GM21786 (cell line): ENCODE data around the gene TYMS.

Source experiments
- ATAC-seq: cut with Tn5 transposase; IDR thresholded peaks from one replicate; pipeline ENCODE4 v1.9.1; 2021; ENCODE audit not compliant: unreplicated experiment

Gene TYMS

DNA sequence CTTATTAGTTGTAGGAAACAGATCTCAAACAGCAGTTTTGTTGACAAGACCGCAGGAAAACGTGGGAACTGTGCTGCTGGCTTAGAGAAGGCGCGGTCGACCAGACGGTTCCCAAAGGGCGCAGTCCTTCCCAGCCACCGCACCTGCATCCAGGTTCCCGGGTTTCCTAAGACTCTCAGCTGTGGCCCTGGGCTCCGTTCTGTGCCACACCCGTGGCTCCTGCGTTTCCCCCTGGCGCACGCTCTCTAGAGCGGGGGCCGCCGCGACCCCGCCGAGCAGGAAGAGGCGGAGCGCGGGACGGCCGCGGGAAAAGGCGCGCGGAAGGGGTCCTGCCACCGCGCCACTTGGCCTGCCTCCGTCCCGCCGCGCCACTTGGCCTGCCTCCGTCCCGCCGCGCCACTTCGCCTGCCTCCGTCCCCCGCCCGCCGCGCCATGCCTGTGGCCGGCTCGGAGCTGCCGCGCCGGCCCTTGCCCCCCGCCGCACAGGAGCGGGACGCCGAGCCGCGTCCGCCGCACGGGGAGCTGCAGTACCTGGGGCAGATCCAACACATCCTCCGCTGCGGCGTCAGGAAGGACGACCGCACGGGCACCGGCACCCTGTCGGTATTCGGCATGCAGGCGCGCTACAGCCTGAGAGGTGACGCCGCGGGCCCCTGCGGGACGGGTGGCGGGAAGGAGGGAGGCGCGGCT lies at the start of gene TYMS:
TSS of gene TYMS (plus strand) at position 343 of the 690 bp plus-strand sequence. CDS start at position 433, 90 bp downstream.
- ATAC-seq: peak; percentile 39

DNA sequence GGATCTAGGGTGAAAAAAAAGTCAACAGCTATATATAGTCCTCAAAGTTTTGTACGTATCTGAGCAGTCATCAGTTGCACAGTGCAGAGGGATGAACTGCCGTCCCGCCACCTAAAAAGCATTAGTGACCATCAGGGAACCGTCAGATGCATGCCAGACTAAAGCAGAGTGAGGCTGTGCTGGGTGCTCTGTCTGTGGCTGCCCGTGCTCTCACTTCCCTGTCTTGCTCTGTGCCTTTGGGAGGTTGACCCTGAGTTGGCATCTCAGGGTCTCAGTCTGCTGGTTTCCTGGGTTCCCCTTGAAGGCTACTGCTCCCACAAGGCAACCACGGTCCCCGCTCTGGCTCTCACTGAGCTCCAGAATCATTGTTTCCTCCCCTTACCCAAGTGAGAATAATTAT lies 49.5 kb upstream of the TYMS start:
- no peak for ATAC-seq

DNA sequence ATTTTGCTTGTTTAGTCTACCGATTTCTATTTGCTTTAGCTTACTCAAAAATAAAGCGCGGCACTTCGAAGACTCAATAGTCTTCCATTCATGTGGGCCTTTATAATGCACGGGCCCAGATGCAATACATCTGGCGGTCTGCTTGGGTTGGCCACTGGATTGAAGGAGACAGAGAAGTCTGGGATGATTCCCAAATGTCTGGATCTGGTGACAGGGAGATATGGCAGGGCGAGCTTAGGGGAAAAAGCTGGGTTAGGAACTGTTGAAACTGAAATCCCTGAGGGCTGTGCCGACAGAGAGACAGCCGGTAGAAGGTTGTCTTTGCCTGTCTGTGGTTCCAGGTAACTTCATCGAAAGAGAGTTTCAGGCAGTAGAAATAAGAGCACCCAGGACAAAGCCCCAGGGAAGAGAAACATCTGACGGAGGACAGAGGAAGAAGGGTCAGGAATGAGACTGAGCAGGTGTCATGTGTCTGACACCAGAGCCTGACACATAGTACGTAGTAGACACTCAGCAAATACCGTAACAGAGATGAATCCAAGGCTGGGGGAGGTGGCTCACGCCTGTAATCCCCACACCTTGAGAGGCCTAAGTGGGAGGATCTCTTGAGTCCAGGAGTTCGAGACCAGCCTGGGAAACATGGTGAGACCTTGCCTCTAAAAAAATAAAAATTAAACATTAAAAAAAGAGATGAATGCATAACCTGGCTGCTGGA lies 47.1 kb upstream of the TYMS start:
- no peak for ATAC-seq

DNA sequence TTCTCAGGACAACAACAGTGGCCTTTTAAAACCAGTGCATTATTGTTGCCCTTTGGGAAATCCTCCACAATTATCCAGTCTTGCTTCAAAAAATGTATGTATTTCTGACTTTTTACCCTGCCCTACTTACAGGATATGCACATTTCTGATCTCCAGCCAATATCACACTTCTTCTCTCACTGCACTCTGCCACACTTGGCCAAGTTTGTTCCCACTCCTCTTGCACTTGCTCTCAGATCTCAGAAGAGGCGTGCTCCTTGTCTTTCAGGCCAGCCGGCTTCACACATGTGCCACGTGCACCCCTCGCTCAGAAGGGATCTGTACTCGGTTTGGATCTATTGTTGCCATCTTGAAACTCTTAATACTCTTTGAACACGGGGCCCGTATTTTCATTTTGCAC lies 45.3 kb upstream of the TYMS start:
- ATAC-seq: no peak

DNA sequence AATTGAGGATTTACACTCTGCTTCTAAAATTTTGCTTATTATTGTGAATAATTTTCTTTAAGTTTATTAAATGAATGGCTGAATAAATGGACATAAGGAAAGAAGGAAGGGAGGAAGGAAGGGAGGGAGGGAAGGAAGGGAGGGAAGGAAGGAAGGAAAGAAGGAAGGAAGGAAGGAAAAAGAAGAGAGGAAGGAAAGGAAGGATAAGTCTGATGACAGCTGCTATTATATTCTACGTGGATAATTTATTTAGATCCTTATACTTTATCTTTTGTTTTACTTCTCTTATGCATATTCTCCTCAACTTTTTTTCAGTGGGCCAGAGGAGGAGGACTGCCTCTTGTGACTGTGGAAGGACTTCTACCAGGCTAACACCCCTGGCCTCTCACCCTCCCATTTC lies 43.3 kb upstream of the TYMS start:
- no peak for ATAC-seq

DNA sequence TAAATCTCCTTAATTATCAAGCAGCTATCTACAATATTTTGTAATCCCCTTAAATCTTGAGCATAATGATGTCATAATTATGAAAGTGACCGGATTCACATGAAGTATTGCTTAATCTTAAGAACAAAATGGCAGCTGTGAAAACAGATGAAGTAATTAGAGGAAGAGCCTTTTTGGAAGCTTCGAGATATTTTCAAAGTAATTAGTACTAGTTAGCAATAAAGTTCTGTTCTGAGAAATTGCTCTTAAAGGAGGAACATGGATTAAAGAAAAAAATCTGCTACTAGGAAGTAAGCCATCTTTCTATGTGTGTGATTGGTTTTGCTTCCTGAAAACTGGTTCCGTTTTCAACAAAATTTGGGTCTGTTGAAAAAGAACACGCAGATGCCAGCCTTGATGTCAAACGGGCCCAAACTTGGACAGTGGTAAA lies 42.3 kb upstream of the TYMS start:
- no peak for ATAC-seq

DNA sequence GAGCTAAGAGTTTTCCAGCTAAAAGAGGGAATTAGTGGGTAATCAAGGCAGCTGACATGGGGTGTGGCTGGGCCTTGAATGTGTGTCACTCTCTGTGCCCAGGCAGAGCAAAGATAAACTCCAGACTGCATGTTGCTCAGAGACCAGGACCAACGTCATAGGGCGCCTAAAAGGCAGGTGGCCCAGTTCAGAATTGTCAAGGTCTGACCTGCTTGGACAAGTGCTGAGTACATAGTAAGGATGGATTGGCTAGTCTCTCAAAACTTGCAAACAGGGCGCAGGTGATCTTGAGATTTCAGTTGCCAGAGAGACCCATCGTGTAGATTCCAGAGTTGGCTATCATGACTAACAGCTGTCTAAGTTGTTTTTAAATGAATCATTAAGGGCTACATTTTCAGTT lies 41.7 kb upstream of the TYMS start:
- ATAC-seq: no peak

DNA sequence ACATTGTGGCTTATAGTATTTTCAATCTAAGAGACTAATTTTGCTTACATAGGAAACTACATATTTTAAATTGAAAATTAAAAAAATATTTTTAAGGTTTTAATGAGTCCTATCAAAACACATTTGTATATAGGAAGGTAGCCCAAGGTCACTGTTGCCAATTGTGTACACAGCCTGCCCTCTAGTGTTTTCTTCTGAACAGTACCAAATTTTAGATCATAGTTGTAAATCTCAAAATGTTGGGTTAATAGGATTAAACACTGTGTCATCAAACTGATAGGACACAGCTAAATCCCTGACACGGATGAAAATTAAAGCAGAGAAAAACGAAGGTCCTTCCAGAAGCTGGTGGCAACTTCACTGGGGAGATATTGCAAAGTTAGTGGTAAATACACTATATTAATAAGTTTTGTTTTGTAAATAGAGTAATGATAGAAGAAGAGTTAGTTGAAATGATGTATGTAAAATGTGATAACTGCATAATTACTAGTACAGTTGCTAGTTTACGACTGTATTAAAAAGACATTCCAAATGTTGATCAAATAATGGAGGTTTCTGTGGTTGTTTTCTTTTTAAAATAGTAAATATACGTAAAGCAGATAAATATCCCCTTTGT lies 41.0 kb upstream of the TYMS start:
- ATAC-seq: no peak

DNA sequence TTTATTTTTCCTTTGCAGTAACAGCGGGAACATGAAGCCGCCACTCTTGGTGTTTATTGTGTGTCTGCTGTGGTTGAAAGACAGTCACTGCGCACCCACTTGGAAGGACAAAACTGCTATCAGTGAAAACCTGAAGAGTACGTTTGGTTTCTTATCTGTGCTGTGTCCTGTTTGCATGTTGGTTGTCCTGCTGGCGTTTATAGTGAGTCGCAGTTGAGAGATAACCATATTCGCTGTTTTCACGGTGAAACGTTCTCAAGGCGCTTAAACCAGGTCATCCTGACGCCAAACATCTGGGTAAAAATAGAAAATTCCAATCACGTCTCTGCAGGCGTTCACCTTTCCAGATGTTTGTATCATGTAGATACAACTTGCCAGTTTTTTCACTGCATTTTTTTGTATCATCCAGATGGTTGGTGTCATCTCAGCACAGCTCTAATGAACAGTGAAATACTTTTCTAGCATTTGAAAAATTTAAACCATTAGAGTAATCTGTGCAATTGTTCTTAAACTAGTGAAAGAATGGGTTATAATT lies 39.4 kb upstream of the TYMS start:
- ATAC-seq: no peak

DNA sequence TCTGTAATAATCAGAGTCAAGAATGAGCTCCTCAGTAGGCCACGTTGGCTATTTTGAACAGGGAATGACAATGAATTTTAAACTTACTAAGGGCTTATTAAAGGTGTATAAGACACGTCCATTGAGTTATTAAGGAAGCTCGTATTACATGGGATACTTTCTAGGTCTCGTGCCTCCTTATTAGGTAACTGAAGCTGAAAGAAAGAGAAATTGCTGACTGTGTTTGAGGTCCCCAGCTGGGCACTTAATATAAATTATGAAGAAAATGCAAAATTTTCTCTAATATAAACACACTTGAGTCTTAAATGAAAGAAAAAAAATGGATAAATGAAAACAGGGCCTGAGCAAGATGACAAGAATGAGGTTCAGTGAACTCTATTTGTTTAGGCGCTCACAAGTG lies 38.8 kb upstream of the TYMS start:
- no peak for ATAC-seq

DNA sequence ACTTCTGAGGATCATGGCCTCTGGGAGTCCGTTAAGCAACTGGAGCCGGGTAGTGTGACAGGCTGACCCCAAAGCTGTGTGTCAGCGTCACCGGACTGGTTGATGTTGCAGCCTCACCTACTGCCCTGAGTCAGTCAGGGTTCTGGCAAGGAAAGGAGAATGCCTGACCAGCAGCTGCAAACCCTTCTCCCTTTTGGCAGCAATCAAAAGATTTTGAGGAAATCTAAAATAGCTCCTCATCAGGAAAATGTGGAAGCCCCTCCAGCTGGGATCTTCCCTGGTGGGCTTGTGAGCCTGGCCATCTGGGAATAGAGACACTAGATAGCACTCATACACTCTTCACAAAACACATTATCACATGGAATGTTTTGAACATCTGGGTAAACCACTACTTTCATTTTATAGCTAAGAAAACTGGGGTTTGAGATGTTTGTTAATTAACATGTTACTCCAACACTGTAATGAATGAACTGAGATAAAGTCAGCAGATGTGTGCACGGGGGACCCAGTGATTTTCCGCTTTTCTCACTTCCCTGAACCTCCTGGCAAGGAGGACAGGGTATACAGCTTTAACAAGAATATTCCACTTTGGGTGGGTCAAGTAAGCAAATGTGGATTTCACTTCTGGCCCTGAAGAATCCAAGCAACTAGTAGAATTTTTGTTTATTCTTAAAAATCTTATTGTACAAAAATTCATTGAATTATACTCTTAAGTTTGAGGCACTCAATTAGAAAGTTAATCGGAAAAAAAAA lies 36.0 kb upstream of the TYMS start:
- ATAC-seq: no peak

DNA sequence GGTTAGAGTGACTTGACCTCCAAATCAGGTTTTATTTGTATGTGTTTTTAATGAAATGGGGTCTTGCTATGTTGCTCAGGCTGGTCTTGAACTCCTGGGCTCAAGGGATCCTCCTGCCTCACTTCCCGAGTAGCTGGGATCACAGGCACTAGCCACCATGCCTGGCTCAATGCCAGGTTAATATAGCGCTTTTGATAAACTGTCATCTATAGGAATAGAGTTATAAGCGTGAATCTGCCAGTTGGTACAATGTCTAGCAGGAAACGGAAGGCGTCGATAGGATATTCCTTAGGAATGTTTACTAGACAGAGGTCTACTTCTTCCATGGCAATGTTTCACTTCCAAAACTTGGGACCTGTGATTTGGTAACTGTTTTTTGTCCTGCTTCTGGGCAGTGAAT lies 35.2 kb upstream of the TYMS start:
- ATAC-seq: no peak

DNA sequence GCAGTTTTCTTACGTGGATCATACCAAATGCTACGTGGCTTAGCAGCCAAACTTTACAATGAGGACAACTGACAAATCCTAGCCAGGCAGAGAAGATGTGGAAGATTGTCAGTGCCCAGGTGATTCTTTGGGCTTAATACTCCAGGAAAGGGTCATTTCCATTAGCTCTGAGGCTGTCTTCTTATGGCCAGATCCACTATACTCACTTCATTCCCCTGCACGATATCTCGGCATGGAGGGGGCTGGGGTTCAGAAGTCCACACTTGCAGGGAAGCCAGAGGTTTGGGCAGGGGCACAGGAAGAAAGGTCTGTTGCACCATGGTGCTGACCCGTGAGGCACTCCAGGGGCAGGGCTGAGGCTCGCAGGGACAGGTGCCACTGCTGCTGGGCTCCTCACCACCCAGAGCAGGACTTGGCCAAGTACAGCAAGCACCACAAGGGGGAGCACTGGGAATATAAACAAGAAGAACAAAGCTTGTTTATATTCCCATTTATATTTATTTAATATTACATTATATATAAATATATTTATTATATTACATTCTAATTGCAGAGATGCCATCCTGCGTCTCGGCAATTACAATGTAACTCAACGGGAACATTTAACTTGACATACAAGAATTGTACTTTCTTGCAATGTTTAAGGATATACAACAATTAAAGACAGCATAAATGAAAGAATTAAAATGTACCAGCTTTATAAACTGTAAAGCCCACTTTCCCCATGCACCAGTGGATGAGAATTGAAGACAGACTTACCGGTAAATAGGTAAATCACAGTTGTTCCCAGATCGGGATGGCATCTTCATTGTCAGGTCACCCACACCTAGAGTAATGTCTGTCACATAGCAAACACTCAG lies 33.5 kb upstream of the TYMS start:
- ATAC-seq: no peak

DNA sequence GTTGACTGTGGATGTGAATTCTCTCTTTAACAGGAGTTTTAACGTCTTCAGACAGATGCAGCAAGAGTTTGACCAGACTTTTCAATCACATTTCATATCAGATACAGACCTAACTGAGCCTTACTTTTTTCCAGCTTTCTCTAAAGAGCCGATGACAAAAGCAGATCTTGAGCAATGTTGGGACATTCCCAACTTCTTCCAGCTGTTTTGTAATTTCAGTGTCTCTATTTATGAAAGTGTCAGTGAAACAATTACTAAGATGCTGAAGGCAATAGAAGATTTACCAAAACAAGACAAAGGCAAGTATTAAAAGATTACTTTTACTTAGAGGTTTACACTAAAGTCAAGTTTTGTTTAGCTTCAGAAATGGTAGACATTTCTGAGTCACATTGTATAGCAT lies 30.2 kb upstream of the TYMS start:
- no peak for ATAC-seq

DNA sequence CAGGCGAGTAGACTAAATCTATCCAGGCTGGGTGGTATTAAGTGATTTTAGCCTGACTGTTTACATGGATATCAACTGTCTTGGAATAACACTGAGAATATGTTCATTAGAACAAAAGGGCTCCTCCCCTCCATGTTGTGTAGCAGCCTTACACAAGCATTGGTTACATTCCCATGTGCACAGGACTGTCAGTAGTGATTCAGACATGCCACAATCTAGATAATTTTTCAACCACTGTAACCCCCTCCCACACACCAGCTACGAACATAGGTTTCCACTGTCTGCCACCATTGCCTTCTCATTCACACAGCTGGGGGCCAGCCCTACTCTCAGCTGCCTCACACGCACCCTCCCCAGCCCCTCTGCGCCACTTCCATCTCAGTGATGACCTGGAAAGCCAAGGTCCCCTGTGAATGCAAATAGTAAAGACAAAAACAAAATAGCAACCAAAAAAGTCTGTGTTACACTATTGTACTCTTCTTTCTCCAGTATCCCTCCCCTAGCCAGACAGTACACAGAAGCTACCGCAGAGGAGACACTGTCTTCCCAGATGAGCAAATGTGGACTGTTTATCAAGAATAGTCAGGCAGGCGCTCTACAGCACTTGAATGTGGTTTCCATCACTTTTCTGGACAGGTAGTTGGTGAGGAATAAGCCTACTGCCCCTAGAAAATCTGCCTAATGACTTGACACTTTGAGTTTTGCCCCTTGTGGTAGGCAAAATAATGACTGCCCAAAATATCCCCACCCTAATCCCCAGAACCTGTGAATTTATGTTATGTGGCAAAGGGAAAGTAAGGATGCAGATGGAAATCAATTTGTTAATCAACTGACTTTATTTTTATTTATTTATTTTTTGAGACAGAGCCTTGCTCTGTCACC lies 27.9 kb upstream of the TYMS start:
- no peak for ATAC-seq

DNA sequence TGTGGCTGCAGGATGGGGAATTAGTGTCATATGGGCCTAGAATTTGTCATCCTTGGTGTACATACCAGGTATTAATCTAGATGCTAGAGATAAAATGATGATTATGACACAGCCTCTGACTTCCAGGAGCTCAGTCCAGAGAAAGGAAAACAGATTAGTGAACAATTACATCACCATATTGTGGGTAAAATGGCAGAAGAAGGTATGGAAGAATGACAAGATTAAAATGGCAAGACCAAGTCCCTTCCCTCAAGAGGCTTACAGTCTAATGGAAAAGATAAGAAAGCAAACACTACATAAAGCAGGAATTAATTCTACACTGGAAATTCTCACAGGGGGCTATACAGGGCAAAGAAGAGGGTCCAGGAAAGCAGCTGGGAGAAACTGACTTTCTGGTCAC lies 25.9 kb upstream of the TYMS start:
- no peak for ATAC-seq

DNA sequence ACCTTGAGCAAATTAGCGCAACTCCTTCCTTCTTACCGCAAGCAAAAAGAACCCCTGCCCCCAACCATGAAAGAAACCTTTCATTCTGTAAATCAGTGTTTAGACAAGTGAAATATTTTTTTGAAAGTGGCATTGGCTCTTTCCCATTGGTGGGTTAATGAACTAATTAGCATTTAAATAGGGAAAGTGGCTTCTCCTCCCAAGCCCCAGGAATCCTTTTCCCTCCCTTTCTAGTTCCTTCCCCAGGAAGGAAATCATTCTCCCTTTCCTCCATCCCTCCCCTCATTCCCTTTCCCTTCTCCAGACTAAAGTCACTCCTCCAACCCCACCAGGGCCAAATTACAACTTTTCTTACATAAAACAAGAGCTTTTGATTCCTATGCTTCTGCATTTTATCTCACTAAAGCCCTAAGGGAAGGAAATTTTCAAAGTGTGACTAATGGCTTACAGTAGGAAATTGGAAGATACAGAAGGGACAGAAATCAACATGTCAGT lies 22.9 kb upstream of the TYMS start:
- ATAC-seq: no peak

DNA sequence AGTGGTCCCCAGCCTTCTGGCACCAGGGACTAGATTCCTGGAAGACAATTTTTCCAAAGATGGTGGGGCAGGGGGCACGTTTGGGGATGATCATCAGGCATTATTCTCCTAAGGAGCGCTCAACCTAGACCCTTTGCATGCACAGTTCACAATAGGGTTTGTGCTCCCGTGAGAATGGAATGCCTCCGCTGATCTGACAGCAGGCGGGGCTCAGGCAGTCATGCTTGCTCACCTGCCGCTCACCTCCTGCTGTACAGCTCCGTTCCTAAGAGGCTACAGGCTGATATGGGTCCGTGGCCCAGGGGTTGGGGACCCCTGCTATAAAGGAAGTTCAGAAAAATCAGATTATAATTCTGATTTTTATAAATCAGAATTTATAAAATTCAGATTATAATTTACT lies 22.3 kb upstream of the TYMS start:
- ATAC-seq: no peak

DNA sequence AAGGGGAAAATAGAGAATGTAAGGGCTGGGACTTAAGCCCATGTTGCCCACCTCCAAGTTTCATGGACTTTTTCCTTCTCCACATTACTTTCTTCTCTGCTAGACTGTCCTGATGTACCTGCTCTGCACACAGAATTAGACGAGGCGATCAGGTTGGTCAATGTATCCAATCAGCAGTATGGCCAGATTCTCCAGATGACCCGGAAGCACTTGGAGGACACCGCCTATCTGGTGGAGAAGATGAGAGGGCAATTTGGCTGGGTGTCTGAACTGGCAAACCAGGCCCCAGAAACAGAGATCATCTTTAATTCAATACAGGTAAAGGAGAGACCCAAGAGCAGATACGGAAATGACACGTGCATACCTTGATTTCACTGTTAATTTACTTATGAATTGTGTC lies 16.2 kb upstream of the TYMS start:
- ATAC-seq: no peak
